Measurements from ENCODE around the gene MATR3. TPM values are rescaled to one million over a fixed set of nuclear protein-coding genes. Genes with fewer than 3 reads are reported as not detected.

Gene MATR3, protein sequence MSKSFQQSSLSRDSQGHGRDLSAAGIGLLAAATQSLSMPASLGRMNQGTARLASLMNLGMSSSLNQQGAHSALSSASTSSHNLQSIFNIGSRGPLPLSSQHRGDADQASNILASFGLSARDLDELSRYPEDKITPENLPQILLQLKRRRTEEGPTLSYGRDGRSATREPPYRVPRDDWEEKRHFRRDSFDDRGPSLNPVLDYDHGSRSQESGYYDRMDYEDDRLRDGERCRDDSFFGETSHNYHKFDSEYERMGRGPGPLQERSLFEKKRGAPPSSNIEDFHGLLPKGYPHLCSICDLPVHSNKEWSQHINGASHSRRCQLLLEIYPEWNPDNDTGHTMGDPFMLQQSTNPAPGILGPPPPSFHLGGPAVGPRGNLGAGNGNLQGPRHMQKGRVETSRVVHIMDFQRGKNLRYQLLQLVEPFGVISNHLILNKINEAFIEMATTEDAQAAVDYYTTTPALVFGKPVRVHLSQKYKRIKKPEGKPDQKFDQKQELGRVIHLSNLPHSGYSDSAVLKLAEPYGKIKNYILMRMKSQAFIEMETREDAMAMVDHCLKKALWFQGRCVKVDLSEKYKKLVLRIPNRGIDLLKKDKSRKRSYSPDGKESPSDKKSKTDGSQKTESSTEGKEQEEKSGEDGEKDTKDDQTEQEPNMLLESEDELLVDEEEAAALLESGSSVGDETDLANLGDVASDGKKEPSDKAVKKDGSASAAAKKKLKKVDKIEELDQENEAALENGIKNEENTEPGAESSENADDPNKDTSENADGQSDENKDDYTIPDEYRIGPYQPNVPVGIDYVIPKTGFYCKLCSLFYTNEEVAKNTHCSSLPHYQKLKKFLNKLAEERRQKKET
- total RNA-seq: 197 TPM
- long read RNA-seq, full-length matches to known transcripts: 384 of 507 reads
- long read RNA-seq, partial matches to known transcripts: 21 of 507 reads
- long read RNA-seq, other reads (novel, unspliced or antisense): 102 of 507 reads

DNA sequence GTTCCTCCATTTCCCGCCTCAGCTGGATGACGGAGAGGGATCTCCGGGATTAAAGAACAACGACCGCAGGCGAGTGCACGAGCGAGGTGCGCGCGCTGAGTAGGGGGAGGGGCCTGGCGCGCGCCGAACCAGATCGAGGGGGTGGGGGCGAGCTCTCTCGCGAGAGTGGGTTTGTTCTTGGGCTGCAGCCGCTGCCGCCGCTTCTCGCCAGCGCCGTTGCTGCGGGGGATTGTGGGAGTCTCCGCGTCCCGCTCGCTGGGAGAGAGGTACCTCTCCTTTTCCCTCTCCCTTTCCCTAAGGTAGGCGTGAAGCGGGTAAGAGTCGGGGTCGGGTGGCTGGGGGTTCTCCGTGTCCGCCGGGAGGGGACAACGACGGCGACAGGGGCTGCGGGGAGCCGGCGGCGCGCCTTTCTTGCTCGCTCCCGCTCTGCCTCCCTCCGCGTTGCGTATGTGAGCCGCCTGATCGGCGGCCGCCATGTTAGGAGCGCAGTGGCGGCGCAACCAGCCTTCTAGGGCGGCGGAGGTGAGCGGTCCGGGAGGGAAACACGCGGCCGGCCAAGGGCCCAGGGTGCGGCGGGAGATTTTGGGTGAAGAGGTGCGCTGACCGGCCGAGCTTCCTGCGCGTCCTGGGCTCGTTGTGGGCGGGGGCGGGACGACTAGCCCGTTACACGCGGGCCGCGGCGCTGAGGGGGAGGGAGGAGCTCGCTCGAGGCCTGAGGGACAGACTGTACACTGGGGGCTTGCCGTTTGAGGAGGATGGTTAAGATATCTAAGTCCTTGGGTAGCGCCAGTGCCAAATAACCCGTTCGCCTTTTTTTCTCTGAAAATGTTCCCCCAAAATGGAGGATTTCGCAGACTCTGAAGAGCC lies at the start of gene MATR3:
Gene MATR3 (plus strand): TSS at position 234 of the 867 bp plus-strand sequence. CDS start 13,676 bp downstream, outside the sequence.
- H3K9me3 ChIP-seq: no peaks in the 10 kb centered on the region
- no peaks in the 10 kb centered on the region for H3K27me3 ChIP-seq
- peak within 1 kb of the TSS; percentile 99 for H3K27ac ChIP-seq
- ATAC-seq (peak; percentile 97), DNase-seq (peak; percentile 98)
- peak within 1 kb of the TSS; percentile 75 for H3K4me3 ChIP-seq
- TF ChIP-seq, protein P1, sequence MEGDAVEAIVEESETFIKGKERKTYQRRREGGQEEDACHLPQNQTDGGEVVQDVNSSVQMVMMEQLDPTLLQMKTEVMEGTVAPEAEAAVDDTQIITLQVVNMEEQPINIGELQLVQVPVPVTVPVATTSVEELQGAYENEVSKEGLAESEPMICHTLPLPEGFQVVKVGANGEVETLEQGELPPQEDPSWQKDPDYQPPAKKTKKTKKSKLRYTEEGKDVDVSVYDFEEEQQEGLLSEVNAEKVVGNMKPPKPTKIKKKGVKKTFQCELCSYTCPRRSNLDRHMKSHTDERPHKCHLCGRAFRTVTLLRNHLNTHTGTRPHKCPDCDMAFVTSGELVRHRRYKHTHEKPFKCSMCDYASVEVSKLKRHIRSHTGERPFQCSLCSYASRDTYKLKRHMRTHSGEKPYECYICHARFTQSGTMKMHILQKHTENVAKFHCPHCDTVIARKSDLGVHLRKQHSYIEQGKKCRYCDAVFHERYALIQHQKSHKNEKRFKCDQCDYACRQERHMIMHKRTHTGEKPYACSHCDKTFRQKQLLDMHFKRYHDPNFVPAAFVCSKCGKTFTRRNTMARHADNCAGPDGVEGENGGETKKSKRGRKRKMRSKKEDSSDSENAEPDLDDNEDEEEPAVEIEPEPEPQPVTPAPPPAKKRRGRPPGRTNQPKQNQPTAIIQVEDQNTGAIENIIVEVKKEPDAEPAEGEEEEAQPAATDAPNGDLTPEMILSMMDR (IDR thresholded peaks at IDR 0.05): no peak
- intact Hi-C loops (cut with DNase I): no loop called here
- no peaks in the 10 kb centered on the region for H3K36me3 ChIP-seq
- peaks cover 35% of the 10 kb centered on the region for H3K4me1 ChIP-seq

DNA sequence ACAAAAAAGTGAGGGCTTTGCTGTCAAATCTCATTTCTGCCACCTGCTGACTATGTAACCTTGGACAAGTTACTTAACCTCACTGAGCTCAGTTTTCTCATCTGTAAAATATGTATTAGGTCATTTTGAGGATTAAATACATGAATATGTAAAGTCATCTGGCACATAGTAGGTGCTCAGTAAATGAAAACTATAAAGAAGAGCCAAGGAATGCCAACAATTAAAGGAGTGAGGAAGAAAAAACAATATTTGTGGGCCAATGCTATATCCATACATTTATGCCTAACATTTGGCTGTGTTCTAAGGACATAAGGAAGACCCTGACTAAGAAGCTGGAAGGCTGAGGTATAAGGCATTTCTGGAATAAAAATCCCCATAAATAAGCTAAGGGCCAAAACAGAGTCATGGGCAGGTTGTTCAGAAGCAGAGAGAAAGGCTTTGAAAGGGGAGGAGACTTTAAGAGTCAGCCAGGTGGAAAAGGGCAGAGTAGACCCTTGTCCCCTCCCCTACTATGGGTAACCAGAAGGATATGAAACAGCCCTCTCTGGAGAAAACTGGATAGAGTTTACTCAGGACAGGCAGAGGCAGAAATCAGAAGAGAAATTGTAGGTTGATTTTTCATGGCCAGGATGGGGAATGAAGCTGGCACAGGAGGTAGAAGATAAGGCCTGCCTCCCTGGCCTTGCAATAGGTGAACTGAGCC lies 47.8 kb upstream of the MATR3 start:
- intact Hi-C loops (cut with DNase I): no loop called here
- Histone ChIP-seq H3K4me1 (no peaks in the 10 kb centered on the region), H3K27me3 (no peaks in the 10 kb centered on the region), H3K36me3 (no peaks in the 10 kb centered on the region), H3K27ac (no peak overlapping the region), H3K4me3 (no peak overlapping the region), H3K9me3 (no peaks in the 10 kb centered on the region)
- ATAC-seq: no peak
- TF ChIP-seq, protein P1 (IDR thresholded peaks at IDR 0.05): no peak
- DNase-seq: no peak

DNA sequence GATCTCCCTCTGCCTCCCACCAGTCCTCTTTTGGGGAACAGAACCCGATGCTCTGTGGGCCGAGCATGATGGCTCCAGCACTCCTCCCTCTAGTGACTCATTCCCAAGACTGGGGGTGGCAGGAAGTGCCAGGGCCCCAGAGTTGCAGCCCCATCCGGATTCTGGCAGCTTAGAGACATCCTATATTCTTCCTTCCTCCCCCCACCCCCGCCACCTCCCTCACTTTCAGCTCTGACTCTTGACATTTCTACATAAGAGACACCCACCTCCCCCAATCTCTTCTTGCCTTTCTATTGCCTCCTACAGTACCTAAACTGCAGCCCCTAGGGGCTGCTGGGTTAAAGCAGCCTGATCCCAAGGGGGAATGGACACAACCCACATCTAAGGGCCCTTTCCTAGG lies 47.1 kb upstream of the MATR3 start:
- ATAC-seq (peak; percentile 95), DNase-seq (peak; percentile 73)
- no peaks in the 10 kb centered on the region for H3K9me3 ChIP-seq
- no peaks in the 10 kb centered on the region for H3K36me3 ChIP-seq
- H3K27me3 ChIP-seq: no peaks in the 10 kb centered on the region
- TF ChIP-seq, protein P1 (IDR thresholded peaks at IDR 0.05): no peak
- intact Hi-C loops (cut with DNase I): no loop called here
- no peak overlapping the region for H3K27ac ChIP-seq
- H3K4me3 ChIP-seq: no peak overlapping the region
- H3K4me1 ChIP-seq: no peaks in the 10 kb centered on the region

DNA sequence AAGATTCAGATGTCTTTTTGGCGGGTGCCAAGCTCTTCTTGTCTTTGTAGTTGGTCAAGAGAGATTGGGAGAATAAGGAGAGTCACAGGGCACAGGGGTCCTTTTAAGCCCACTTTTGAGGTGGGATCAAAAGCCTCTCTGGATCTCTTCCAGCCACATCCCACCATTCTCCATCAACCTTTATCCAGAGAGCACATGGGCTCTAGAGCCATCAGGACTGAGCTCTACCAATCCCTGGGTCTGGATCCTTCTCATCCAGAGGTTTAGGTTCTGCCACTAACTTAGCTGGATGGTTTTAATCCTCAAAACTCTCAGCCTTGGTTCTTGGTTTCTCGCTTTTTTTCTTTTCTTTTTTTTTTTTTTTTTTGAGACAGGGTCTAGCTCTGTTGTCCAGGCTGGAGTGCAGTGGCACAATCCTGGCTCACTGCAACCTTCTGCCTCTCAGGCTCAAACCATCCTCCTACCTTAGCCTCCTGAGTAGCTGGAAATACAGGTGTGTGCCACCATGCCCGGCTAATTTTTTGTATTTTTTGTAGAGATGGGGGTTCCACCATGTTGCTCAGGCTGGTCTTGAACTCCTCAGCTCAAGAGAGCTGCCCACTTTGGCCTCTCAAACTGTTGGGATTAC lies 44.6 kb upstream of the MATR3 start:
- no peak overlapping the region for H3K4me3 ChIP-seq
- intact Hi-C loops (cut with DNase I): no loop called here

More for the DNA sequence above, 44.6 kb upstream of the MATR3 start:
- TF ChIP-seq, protein P1 (IDR thresholded peaks at IDR 0.05): no peak
- Histone ChIP-seq H3K27me3 (no peaks in the 10 kb centered on the region), H3K36me3 (no peaks in the 10 kb centered on the region), H3K27ac (no peak overlapping the region), H3K4me1 (no peaks in the 10 kb centered on the region), H3K9me3 (no peaks in the 10 kb centered on the region)
- ATAC-seq (no peak), DNase-seq (no peak)

All from upper lobe of right lung (tissue), 1 donor.